HepG2 (cell line): Measurements from ENCODE around the gene CMTM4. TPM values are rescaled to one million over a fixed set of nuclear protein-coding genes. Genes with fewer than 3 reads are reported as not detected.

Experiments
- ATAC-seq: fragments of 200-7000 bp; cut with Tn5 transposase; 3 replicates; pipeline ENCODE4 v1.9.1; 2020; ENCODE audit warnings: mild to moderate bottlenecking, moderate library complexity
- BruUV-seq: library from RNA; stranded (reverse); fragments of 400-500 nt; replicated peaks from 2 replicates; lab custom pipeline; 2021; lab: Mats Ljungman, UMichigan
- CTCF ChIA-PET: fragments of 300-600 bp; formaldehyde crosslinking; extraction: SDS; loops from one replicate; lab custom pipeline; 2021; ENCODE audit warnings: low total read pairs, inconsistent platforms, low intra/inter-chr PET ratio; lab: Yijun Ruan, JAX
- POLR2A ChIA-PET: fragments of 350-600 bp; sonication (Branson Sonifier 250); formaldehyde crosslinking; loops from one replicate; lab custom pipeline; 2020; ENCODE audit warnings: antibody characterized with exemption, inconsistent platforms; lab: Yijun Ruan, JAX
- DNase-seq: peaks from one replicate; pipeline ENCODE4 v3.0.0-alpha.2; 2015; ENCODE audit warnings: low spot score
- FAIRE-seq: peaks from 3 replicates; lab custom pipeline; 2011; peaks lifted over from hg19 to GRCh38; lab: Jason Lieb, UNC
- H2AFZ ChIP-seq: one replicate; pipeline ENCODE4 v1.6.1; 2011; ENCODE audit warnings: low read length, inconsistent platforms
- H3K27ac ChIP-seq: fragments of 300-600 bp; 3 replicates; pipeline ENCODE4 v1.8.0; 2011; ENCODE audit warnings: mixed run types, mild to moderate bottlenecking, mixed read lengths, low read length, inconsistent platforms; ENCODE audit not compliant: insufficient read depth; ENCODE audit errors: extremely low read length
- H3K27me3 ChIP-seq, 2 experiments: fragments of 200-600 bp in 1 of 2; 2 replicates in 1 of 2; 3 replicates in 1 of 2; pipeline versions ENCODE4 v1.6.0 to v1.8.0; 2011; ENCODE audit warnings: low read length in 2 of 2, mild to moderate bottlenecking in 2 of 2, moderate library complexity in 2 of 2, inconsistent platforms in 1 of 2; ENCODE audit not compliant: insufficient read depth in 2 of 2, control insufficient read depth in 1 of 2
- H3K36me3 ChIP-seq, 2 experiments: fragments of 200-600 bp in 1 of 2; replicated peaks in 1 of 2; 2 replicates in 1 of 2; 3 replicates in 1 of 2; pipeline versions ENCODE4 v1.5.1 to v1.8.0; 2011; ENCODE audit warnings: low read length in 2 of 2, inconsistent platforms in 1 of 2; ENCODE audit not compliant: insufficient read depth in 2 of 2, control insufficient read depth in 1 of 2
- H3K4me1 ChIP-seq: 2 replicates; pipeline ENCODE4 v1.5.1; 2012; ENCODE audit warnings: low read length, inconsistent platforms; ENCODE audit not compliant: insufficient read depth
- H3K4me2 ChIP-seq: 2 replicates; pipeline ENCODE4 v1.6.0; 2011; ENCODE audit warnings: low read depth, low read length, inconsistent platforms
- H3K4me3 ChIP-seq, 3 experiments: fragments of 200-600 bp in 1 of 3; sonication (generic), shearing (Covaris generic) in 1 of 3; replicated peaks in 1 of 3; 2 replicates each; pipeline ENCODE4 v1.5.1; 2011 to 2016; ENCODE audit warnings: low read length in 3 of 3, inconsistent platforms in 2 of 3, low read depth in 2 of 3, mild to moderate bottlenecking in 2 of 3, control low read depth in 1 of 3, mixed read lengths in 1 of 3; ENCODE audit not compliant: insufficient read depth in 1 of 3
- H3K79me2 ChIP-seq: one replicate; pipeline ENCODE4 v1.6.1; 2011; ENCODE audit warnings: low read length, inconsistent platforms; ENCODE audit not compliant: insufficient read depth
- H3K9ac ChIP-seq: 2 replicates; pipeline ENCODE4 v1.6.0; 2011; ENCODE audit warnings: mild to moderate bottlenecking, low read depth, low read length, inconsistent platforms; ENCODE audit not compliant: insufficient read depth
- H3K9me3 ChIP-seq: 2 replicates; pipeline ENCODE4 v1.5.1; 2012; ENCODE audit warnings: mild to moderate bottlenecking, low read length
- H4K20me1 ChIP-seq: 2 replicates; pipeline ENCODE4 v1.6.0; 2011; ENCODE audit warnings: inconsistent platforms, mild to moderate bottlenecking, low read length, moderate library complexity; ENCODE audit not compliant: insufficient read depth
- AGO2 ChIP-seq: fragments of 200-400 bp; formaldehyde crosslinking; optimal IDR thresholded peaks from 2 replicates; pipeline ENCODE3; 2017; ENCODE audit warnings: mild to moderate bottlenecking, low read depth, low read length, moderate library complexity
- DNMT3B ChIP-seq: conservative IDR thresholded peaks from 2 replicates; pipeline ENCODE4 v1.6.1; 2016; ENCODE audit warnings: missing biosample characterization, control low read depth
- NR0B2 ChIP-seq: sonication (generic); formaldehyde crosslinking; IDR thresholded peaks from 2 replicates; pipeline ENCODE4 v1.4.0; 2020; ENCODE audit warnings: mild to moderate bottlenecking, missing genetic modification reagents
- NR2F1 ChIP-seq, 2 experiments: fragments of 450-650 bp in 1 of 2; formaldehyde crosslinking in 1 of 2; IDR thresholded peaks; 2 replicates each; pipeline versions ENCODE4 v1.5.0 to v1.6.1; 2016 to 2020; ENCODE audit warnings: mild to moderate bottlenecking in 1 of 2, missing compliant biosample characterization in 1 of 2, missing genetic modification reagents in 1 of 2, moderate library complexity in 1 of 2
- SP1 ChIP-seq, 2 experiments: fragments of 450-650 bp in 1 of 2; sonication (generic) in 1 of 2; formaldehyde crosslinking in 1 of 2; IDR thresholded peaks; 2 replicates each; pipeline versions ENCODE4 v1.4.0 to v1.6.1; 2016 to 2020; ENCODE audit warnings: missing genetic modification reagents in 1 of 2
- THYN1 ChIP-seq: sonication (generic); formaldehyde crosslinking; IDR thresholded peaks from 2 replicates; pipeline ENCODE4 v1.8.1; 2023; ENCODE audit warnings: low read depth, mild to moderate bottlenecking, moderate library complexity, missing genetic modification reagents, borderline replicate concordance
- ZNF646 ChIP-seq: sonication (generic); formaldehyde crosslinking; IDR thresholded peaks from 2 replicates; pipeline ENCODE4 v1.9.0; 2021; ENCODE audit warnings: mild to moderate bottlenecking, missing genetic modification reagents
- WGBS: methylation state at CpG from one replicate; pipeline ENCODE4 v1.1.6; 2017; ENCODE audit warnings: low lambda C conversion rate; 5-methylcytosine and 5-hydroxymethylcytosine counted together
- in situ Hi-C: cut with HindIII; loops from 2 replicates; pipeline ENCODE4 v1.10.0; 2017; ENCODE audit warnings: low pct_unique_long_range_greater_than_20kb; ENCODE audit not compliant: extremely low pct_ligation_motif_present
- intact Hi-C: fragments of 100-400 bp; cut with micrococcal nuclease; formaldehyde crosslinking; loops from one replicate; pipeline ENCODE4 v1.10.0; 2022; ENCODE audit not compliant: unreplicated experiment
- polyA plus RNA-seq, 8 experiments: library from polyadenylated mRNA; depleted of rRNA in 3 of 8; stranded (reverse) in 7 of 8; unstranded in 1 of 8; fragments of >200 nt; fragmentation: Illumina TruSeq in 4 of 8; extraction: Trizol in 4 of 8; gene quantifications; 2 replicates each; pipeline versions ENCODE4 v1.2.1 to v1.2.3, GENCODE V29; 2011 to 2016; ENCODE audit warnings: low read depth in 4 of 8, missing spikeins in 1 of 8, mixed read lengths in 1 of 8; ENCODE audit not compliant: insufficient read depth in 1 of 8
- total RNA-seq, 5 experiments: library from RNA; depleted of rRNA; stranded (reverse); fragments of >200 nt; fragmentation: Illumina TruSeq; extraction: Trizol; gene quantifications; 2 replicates each; pipeline ENCODE4 v1.2.3, GENCODE V29; 2016; ENCODE audit warnings: low read depth in 1 of 5

Gene CMTM4
- total and polyA plus RNA-seq, 2 of the 13 experiments (the other 11 are each of a cell fraction or from before 2014, with no cell fraction given) = 32.0 to 36.3 TPM

- Histone ChIP-seq H2AFZ (no peak overlapping the region), H3K27ac (no peak overlapping the region), H3K4me1 (peaks cover 18% of the 10 kb centered on the region), H3K9ac (no peak overlapping the region), H3K4me3 (no peak overlapping the region), H3K4me2 (no peak overlapping the region), H3K36me3 (no peaks in the 10 kb centered on the region), H3K27me3 (no peaks in the 10 kb centered on the region), H4K20me1 (no peaks in the 10 kb centered on the region), H3K9me3 (no peaks in the 10 kb centered on the region), H3K79me2 (no peaks in the 10 kb centered on the region)
- ATAC-seq (no peak), FAIRE-seq (no peak), DNase-seq (no peak)
- no TSS peak for BruUV-seq
- in situ Hi-C loops (no loop called here), intact Hi-C loops (no loop called here)
- 86% methylated on average over 2 of the region's 2 CpGs for WGBS
- no peak for TF ChIP-seq NR0B2 (CRISPR knock-in tag)
- no peak for TF ChIP-seq DNMT3B
- no peak for TF ChIP-seq THYN1 (CRISPR knock-in tag)
- no peak for TF ChIP-seq SP1 (IDR thresholded peaks at IDR 0.05)
- TF ChIP-seq SP1 (CRISPR knock-in tag; IDR thresholded peaks at IDR 0.05) = no peak
- no peak for TF ChIP-seq ZNF646
- TF ChIP-seq AGO2 = no peak
- no peak for TF ChIP-seq NR2F1 (CRISPR knock-in tag; IDR thresholded peaks at IDR 0.05)
- ChIA-PET CTCF (no interaction called here), POLR2A (no interaction called here)
Observed at GRCh38 chr16:66649167-66649566, 47.4 kb downstream of the CMTM4 start.
